Activated T-cell treated with anti-CD3 and anti-CD28 coated beads, Interleukin-2, amount 50 U/mL, for 24 hours (primary cell): ENCODE measurements around the gene AGBL4.

Experiments
- DNase-seq: peaks from one replicate; pipeline ENCODE4 v3.0.0-alpha.2; 2020
- H3K27ac Mint-ChIP-seq: 2 replicates; pipeline ENCODE4 v1.8.0; 2020; ENCODE audit warnings: mild to moderate bottlenecking, mixed read lengths
- H3K27me3 Mint-ChIP-seq: 2 replicates; pipeline ENCODE4 v1.8.0; 2020; ENCODE audit warnings: mixed read lengths
- H3K36me3 Mint-ChIP-seq: 2 replicates; pipeline ENCODE4 v1.8.0; 2020; ENCODE audit warnings: low read depth, mixed read lengths
- H3K4me1 Mint-ChIP-seq: 2 replicates; pipeline ENCODE4 v1.8.0; 2020; ENCODE audit warnings: low read depth, mixed read lengths
- H3K4me3 Mint-ChIP-seq: 2 replicates; pipeline ENCODE4 v1.8.0; 2020; ENCODE audit warnings: mild to moderate bottlenecking, moderate library complexity, mixed read lengths
- H3K9me3 Mint-ChIP-seq: 2 replicates; pipeline ENCODE4 v1.8.0; 2020; ENCODE audit warnings: mixed read lengths

AGBL4 gene

GRCh38 chr1:49435291-49435690, 588.5 kb downstream of the AGBL4 start:
- no peak for DNase-seq
- H3K4me3 Mint-ChIP-seq: no peak overlapping the region
- no peak overlapping the region for H3K27ac Mint-ChIP-seq
- H3K36me3 Mint-ChIP-seq: no peaks in the 10 kb centered on the region
- peaks cover 5% of the 10 kb centered on the region for H3K9me3 Mint-ChIP-seq
- H3K27me3 Mint-ChIP-seq: no peaks in the 10 kb centered on the region
- H3K4me1 Mint-ChIP-seq: no peaks in the 10 kb centered on the region

- Mint-ChIP-seq H3K36me3 (no peaks in the 10 kb centered on the region), H3K27me3 (no peaks in the 10 kb centered on the region), H3K9me3 (peaks cover 14% of the 10 kb centered on the region), H3K27ac (no peak overlapping the region), H3K4me1 (no peaks in the 10 kb centered on the region), H3K4me3 (no peak overlapping the region)
- no peak for DNase-seq
These were observed 599.0 kb downstream of the AGBL4 start for GRCh38 chr1:49424782-49425181.

- no peaks in the 10 kb centered on the region for H3K4me1 Mint-ChIP-seq
- H3K9me3 Mint-ChIP-seq: no peaks in the 10 kb centered on the region
- no peak overlapping the region for H3K4me3 Mint-ChIP-seq
- no peaks in the 10 kb centered on the region for H3K36me3 Mint-ChIP-seq
- no peak overlapping the region for H3K27ac Mint-ChIP-seq
- no peak for DNase-seq
- H3K27me3 Mint-ChIP-seq: no peaks in the 10 kb centered on the region
These were observed 607.0 kb downstream of the AGBL4 start for GRCh38 chr1:49416758-49417157.

- H3K27ac Mint-ChIP-seq: no peak overlapping the region
These were observed 615.4 kb downstream of the AGBL4 start for GRCh38 chr1:49408346-49408745.

GRCh38 chr1:49397086-49397485, 626.7 kb downstream of the AGBL4 start:
- H3K4me1 Mint-ChIP-seq: no peaks in the 10 kb centered on the region
- H3K36me3 Mint-ChIP-seq: no peaks in the 10 kb centered on the region
- DNase-seq: no peak
- H3K9me3 Mint-ChIP-seq: peaks cover 2% of the 10 kb centered on the region
- no peaks in the 10 kb centered on the region for H3K27me3 Mint-ChIP-seq
- no peak overlapping the region for H3K27ac Mint-ChIP-seq
- H3K4me3 Mint-ChIP-seq: no peak overlapping the region

More at GRCh38 chr1:49408346-49408745, 615.4 kb downstream of the AGBL4 start:
- no peak for DNase-seq
- no peak overlapping the region for H3K4me3 Mint-ChIP-seq
- H3K9me3 Mint-ChIP-seq: peaks cover 7% of the 10 kb centered on the region
- H3K36me3 Mint-ChIP-seq: no peaks in the 10 kb centered on the region
- H3K4me1 Mint-ChIP-seq: no peaks in the 10 kb centered on the region
- H3K27me3 Mint-ChIP-seq: no peaks in the 10 kb centered on the region

GRCh38 chr1:49394200-49394599, 629.6 kb downstream of the AGBL4 start:
- H3K27me3 Mint-ChIP-seq: no peaks in the 10 kb centered on the region
- H3K36me3 Mint-ChIP-seq: no peaks in the 10 kb centered on the region
- no peak overlapping the region for H3K27ac Mint-ChIP-seq
- H3K9me3 Mint-ChIP-seq: peaks cover 4% of the 10 kb centered on the region
- H3K4me3 Mint-ChIP-seq: no peak overlapping the region
- no peaks in the 10 kb centered on the region for H3K4me1 Mint-ChIP-seq
- no peak for DNase-seq

GRCh38 chr1:49389699-49390098, 634.1 kb downstream of the AGBL4 start:
- no peaks in the 10 kb centered on the region for H3K36me3 Mint-ChIP-seq
- DNase-seq: no peak
- H3K27me3 Mint-ChIP-seq: no peaks in the 10 kb centered on the region
- H3K4me1 Mint-ChIP-seq: no peaks in the 10 kb centered on the region
- H3K27ac Mint-ChIP-seq: no peak overlapping the region
- peaks cover 3% of the 10 kb centered on the region for H3K9me3 Mint-ChIP-seq
- H3K4me3 Mint-ChIP-seq: no peak overlapping the region

GRCh38 chr1:49364676-49365075, 659.1 kb downstream of the AGBL4 start:
- Mint-ChIP-seq H3K27me3 (no peaks in the 10 kb centered on the region), H3K36me3 (no peaks in the 10 kb centered on the region), H3K9me3 (peaks cover 2% of the 10 kb centered on the region), H3K4me1 (no peaks in the 10 kb centered on the region), H3K4me3 (no peak overlapping the region), H3K27ac (no peak overlapping the region)
- DNase-seq: no peak

GRCh38 chr1:49363628-49364027, 660.1 kb downstream of the AGBL4 start:
- no peaks in the 10 kb centered on the region for H3K4me1 Mint-ChIP-seq
- no peaks in the 10 kb centered on the region for H3K36me3 Mint-ChIP-seq
- peaks cover 2% of the 10 kb centered on the region for H3K9me3 Mint-ChIP-seq
- no peak for DNase-seq
- H3K27ac Mint-ChIP-seq: no peak overlapping the region
- no peaks in the 10 kb centered on the region for H3K27me3 Mint-ChIP-seq
- H3K4me3 Mint-ChIP-seq: no peak overlapping the region

- Mint-ChIP-seq H3K27ac (no peak overlapping the region), H3K36me3 (no peaks in the 10 kb centered on the region), H3K4me1 (no peaks in the 10 kb centered on the region), H3K27me3 (no peaks in the 10 kb centered on the region), H3K4me3 (no peak overlapping the region), H3K9me3 (no peaks in the 10 kb centered on the region)
- DNase-seq: no peak
These were observed 665.7 kb downstream of the AGBL4 start for GRCh38 chr1:49358036-49358435.

- no peaks in the 10 kb centered on the region for H3K4me1 Mint-ChIP-seq
- no peaks in the 10 kb centered on the region for H3K27me3 Mint-ChIP-seq
- no peaks in the 10 kb centered on the region for H3K9me3 Mint-ChIP-seq
- DNase-seq: no peak
- H3K4me3 Mint-ChIP-seq: no peak overlapping the region
- no peak overlapping the region for H3K27ac Mint-ChIP-seq
- H3K36me3 Mint-ChIP-seq: no peaks in the 10 kb centered on the region
These were observed 667.2 kb downstream of the AGBL4 start for GRCh38 chr1:49356594-49356993.

- Mint-ChIP-seq H3K9me3 (peaks cover 3% of the 10 kb centered on the region), H3K4me1 (no peaks in the 10 kb centered on the region), H3K27ac (no peak overlapping the region), H3K4me3 (no peak overlapping the region), H3K36me3 (no peaks in the 10 kb centered on the region), H3K27me3 (no peaks in the 10 kb centered on the region)
- DNase-seq: no peak
These were observed 672.0 kb downstream of the AGBL4 start for GRCh38 chr1:49351768-49352167.

GRCh38 chr1:49346767-49347349, 676.9 kb downstream of the AGBL4 start:
- Mint-ChIP-seq H3K27ac (no peak overlapping the region), H3K4me3 (no peak overlapping the region), H3K27me3 (no peaks in the 10 kb centered on the region), H3K36me3 (no peaks in the 10 kb centered on the region), H3K4me1 (no peaks in the 10 kb centered on the region), H3K9me3 (peaks cover 10% of the 10 kb centered on the region)
- no peak for DNase-seq

GRCh38 chr1:49340576-49340975, 683.2 kb downstream of the AGBL4 start:
- Mint-ChIP-seq H3K9me3 (peaks cover 8% of the 10 kb centered on the region), H3K4me3 (no peak overlapping the region), H3K36me3 (no peaks in the 10 kb centered on the region), H3K4me1 (no peaks in the 10 kb centered on the region), H3K27ac (no peak overlapping the region), H3K27me3 (no peaks in the 10 kb centered on the region)
- DNase-seq: no peak

GRCh38 chr1:49339043-49339442, 684.7 kb downstream of the AGBL4 start:
- H3K9me3 Mint-ChIP-seq: no peaks in the 10 kb centered on the region
- H3K27me3 Mint-ChIP-seq: no peaks in the 10 kb centered on the region
- no peaks in the 10 kb centered on the region for H3K36me3 Mint-ChIP-seq
- no peak overlapping the region for H3K27ac Mint-ChIP-seq
- no peak overlapping the region for H3K4me3 Mint-ChIP-seq
- no peaks in the 10 kb centered on the region for H3K4me1 Mint-ChIP-seq
- DNase-seq: no peak

- DNase-seq: no peak
- H3K4me3 Mint-ChIP-seq: no peak overlapping the region
These were observed 686.5 kb downstream of the AGBL4 start for GRCh38 chr1:49337251-49337650.

More at GRCh38 chr1:49337251-49337650, 686.5 kb downstream of the AGBL4 start:
- Mint-ChIP-seq H3K4me1 (no peaks in the 10 kb centered on the region), H3K9me3 (no peaks in the 10 kb centered on the region), H3K27ac (no peak overlapping the region), H3K36me3 (no peaks in the 10 kb centered on the region), H3K27me3 (no peaks in the 10 kb centered on the region)
